ACHN (cell line): ENCODE results near the gene C22orf23.
"Not testable (repeated sequence)": the region's sequence is repeated elsewhere in the genome, so short reads cannot be mapped to it uniquely, and the experiment has no call there.

Experiments used
- DNase-seq: peaks from one replicate; pipeline ENCODE4 v3.0.0-alpha.2; 2015
- in situ Hi-C: cut with HindIII; loops from 2 replicates; pipeline ENCODE4 v1.10.0; 2017; ENCODE audit warnings: low sequenced_read_pairs, low pct_ligation_motif_present, low pct_unique_long_range_greater_than_20kb

Gene C22orf23

GRCh38 chr22:37983860-37984791 is 30.7 kb upstream of the C22orf23 start, which contains the start of gene SOX10:
Gene SOX10 (minus strand): TSS chr22:37984555. CDS start chr22:37983784, 771 bp downstream.
- DNase-seq: no peak
- in situ Hi-C loops: no loop called here

GRCh38 chr22:37982938-37983859 is 29.8 kb upstream of the C22orf23 start:
- DNase-seq: no peak
- in situ Hi-C loops: no loop called here

- no peak for DNase-seq
- in situ Hi-C loops: no loop called here
These were observed 28.9 kb upstream of the C22orf23 start for GRCh38 chr22:37982151-37982785.

GRCh38 chr22:37981282-37982011 is 28.0 kb upstream of the C22orf23 start:
- in situ Hi-C loops: no loop called here
- DNase-seq: no peak

- no peak for DNase-seq
- in situ Hi-C loops: no loop called here
These were observed 26.4 kb upstream of the C22orf23 start for GRCh38 chr22:37979782-37980181.

GRCh38 chr22:37976547-37976946 is 23.1 kb upstream of the C22orf23 start:
- in situ Hi-C loops: no loop called here
- DNase-seq: no peak

GRCh38 chr22:37976022-37976421 is 22.6 kb upstream of the C22orf23 start:
- DNase-seq, in situ Hi-C loops: not testable (repeated sequence)

GRCh38 chr22:37975153-37975552 is 21.8 kb upstream of the C22orf23 start:
- in situ Hi-C loops: no loop called here

GRCh38 chr22:37973271-37974170 is 20.1 kb upstream of the C22orf23 start:
- DNase-seq: no peak
- in situ Hi-C loops: no loop called here

More at GRCh38 chr22:37975153-37975552, 21.8 kb upstream of the C22orf23 start:
- DNase-seq: no peak

- no peak for DNase-seq
- in situ Hi-C loops: no loop called here
These were observed 19.1 kb upstream of the C22orf23 start for GRCh38 chr22:37972527-37972926.

GRCh38 chr22:37971475-37972434 is 18.4 kb upstream of the C22orf23 start:
- in situ Hi-C loops: no loop called here
- no peak for DNase-seq

GRCh38 chr22:37970864-37971263 is 17.5 kb upstream of the C22orf23 start:
- in situ Hi-C loops: no loop called here
- no peak for DNase-seq

GRCh38 chr22:37968452-37969251 is 15.3 kb upstream of the C22orf23 start:
- in situ Hi-C loops: no loop called here
- DNase-seq: no peak

GRCh38 chr22:37967637-37968451 is 14.4 kb upstream of the C22orf23 start:
- no peak for DNase-seq
- in situ Hi-C loops: no loop called here

- in situ Hi-C loops: no loop called here
- DNase-seq: no peak
These were observed 13.7 kb upstream of the C22orf23 start for GRCh38 chr22:37967147-37967546.
